AG09319 (cell line): ENCODE data around the gene MPO.

ENCODE experiments used
- DNase-seq: peaks from one replicate; pipeline ENCODE4 v3.0.0-alpha.2; 2010; ENCODE audit warnings: low read depth; ENCODE audit errors: extremely low read depth
- TF ChIP-seq, protein P1 (sequence below): IDR thresholded peaks from 2 replicates; pipeline ENCODE4 v1.5.1; 2011; ENCODE audit warnings: low read depth, mild to moderate bottlenecking, inconsistent platforms, low read length, moderate library complexity

Gene MPO

DNA sequence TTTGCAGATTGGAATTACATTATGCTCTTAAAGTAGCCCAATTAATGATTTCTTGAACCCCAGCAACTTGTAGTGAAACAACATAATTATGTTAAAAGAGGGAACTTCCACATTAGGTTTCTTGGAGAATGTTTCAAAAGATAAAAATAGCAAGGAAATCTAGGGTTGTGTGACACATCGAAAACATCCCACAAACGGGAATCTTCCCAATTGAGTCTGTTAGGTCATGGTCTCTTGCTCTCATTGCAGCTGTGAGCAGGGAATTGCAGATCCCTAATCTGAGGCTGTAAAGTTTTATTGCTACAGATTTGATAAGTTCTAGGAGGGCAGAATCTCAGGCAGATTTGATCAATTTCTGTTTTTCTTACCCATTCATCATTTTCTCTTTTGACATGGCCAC, 49.1 kb downstream of the MPO start:
- TF ChIP-seq, protein P1, sequence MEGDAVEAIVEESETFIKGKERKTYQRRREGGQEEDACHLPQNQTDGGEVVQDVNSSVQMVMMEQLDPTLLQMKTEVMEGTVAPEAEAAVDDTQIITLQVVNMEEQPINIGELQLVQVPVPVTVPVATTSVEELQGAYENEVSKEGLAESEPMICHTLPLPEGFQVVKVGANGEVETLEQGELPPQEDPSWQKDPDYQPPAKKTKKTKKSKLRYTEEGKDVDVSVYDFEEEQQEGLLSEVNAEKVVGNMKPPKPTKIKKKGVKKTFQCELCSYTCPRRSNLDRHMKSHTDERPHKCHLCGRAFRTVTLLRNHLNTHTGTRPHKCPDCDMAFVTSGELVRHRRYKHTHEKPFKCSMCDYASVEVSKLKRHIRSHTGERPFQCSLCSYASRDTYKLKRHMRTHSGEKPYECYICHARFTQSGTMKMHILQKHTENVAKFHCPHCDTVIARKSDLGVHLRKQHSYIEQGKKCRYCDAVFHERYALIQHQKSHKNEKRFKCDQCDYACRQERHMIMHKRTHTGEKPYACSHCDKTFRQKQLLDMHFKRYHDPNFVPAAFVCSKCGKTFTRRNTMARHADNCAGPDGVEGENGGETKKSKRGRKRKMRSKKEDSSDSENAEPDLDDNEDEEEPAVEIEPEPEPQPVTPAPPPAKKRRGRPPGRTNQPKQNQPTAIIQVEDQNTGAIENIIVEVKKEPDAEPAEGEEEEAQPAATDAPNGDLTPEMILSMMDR = no peak
- no peak for DNase-seq

DNA sequence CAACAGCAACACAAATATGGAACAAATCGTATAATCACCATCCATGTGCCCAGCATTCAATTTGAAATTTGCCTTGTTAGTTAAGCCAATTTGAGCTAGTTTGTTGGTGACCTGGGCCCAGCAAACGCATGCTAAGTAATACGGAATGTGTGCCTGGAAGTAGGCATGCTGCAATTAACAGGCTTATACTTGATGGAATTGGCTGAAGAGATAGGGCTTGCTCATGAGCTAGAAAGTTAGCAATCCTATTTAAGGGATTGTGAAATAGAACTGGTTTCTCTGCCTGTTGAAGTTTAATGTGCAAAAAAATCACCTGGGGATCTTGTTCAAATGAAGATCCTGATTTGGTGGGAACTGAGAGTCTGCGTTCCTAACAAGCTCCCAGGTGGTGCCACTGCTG, 50.9 kb downstream of the MPO start:
- DNase-seq = no peak
- TF ChIP-seq, protein P1 = no peak

DNA sequence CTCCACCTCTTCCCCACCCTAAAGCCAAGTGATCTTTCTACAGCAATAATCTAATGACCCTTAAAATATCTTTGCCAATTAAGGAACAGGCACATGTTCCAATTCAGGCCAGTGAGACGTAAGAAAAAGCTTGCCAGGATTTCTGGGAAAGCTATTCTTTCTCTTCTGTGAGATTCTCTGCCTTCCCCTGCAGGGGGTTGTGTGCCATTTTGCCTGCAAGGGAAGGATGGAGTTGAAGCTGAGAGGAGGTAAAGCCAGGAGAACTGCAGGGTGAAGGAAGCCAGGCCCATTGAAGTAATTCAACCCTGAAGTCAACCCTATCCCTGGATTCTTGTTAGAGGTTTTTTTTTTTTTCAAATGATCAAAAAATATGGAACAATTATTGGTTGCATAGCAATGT, 51.4 kb downstream of the MPO start:
- no peak for DNase-seq
- TF ChIP-seq, protein P1 = no peak

DNA sequence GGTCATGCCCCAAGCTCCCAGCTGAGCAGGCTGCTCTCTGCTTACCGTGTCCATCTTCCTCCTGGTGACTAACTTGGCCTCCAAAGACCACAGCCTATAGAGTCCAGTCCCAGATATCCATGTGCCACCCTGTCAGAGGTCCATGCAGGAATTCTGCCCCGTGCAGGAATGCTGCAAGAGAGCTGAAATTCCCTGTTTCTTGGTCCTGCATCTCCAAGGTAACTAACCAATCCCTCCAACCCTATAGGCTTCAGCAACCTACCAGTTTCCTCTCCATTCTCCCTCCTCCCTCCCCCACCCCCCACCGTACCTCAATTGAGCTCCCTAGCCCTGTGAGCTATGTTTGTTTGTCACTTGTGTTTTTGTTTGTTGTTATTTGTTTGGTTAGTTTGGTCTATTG, 52.1 kb downstream of the MPO start:
- DNase-seq = no peak
- TF ChIP-seq, protein P1 = no peak

DNA sequence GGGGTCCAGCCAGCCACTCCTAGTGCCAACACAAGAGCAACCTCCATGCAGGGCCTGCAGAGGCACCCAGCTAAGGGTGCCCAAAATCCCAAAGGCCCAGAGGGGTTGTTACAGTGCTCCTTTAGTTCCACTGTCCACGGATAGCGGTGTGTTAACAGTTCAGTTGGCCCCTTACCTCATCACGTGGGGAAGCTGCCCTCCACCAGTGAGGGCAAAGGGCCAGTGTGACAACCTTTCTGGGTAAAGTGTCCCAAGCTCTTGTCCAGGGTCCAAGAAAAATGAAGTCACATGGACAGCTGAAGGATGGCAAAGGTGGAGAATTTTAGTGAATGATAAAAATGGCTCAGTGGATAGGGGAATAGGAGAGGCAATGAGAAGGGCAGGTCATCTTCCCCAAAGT, 53.0 kb downstream of the MPO start:
- TF ChIP-seq, protein P1 = no peak
- DNase-seq = no peak

DNA sequence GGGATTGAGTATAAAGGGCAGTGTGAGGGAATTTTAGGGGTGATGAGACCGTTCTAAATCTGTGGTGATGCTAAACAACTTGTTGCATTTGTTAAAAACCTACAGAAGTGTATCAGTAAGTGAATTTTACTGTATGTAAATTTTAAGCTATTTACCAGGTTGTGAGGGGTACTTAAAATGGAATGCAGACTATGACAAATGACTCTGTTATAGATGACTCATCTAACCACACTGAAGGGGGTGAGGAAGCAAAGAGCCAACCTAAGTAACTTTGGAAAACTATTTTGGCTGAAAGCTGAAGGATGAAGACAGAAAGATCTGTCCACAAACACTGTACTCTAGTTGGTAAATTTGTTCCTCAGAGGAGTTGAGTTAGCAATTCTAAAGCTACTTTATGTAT, 56.4 kb downstream of the MPO start:
- TF ChIP-seq, protein P1 = no peak
- DNase-seq = no peak
